Neuron (in vitro differentiated cells): ENCODE measurements around the gene TNFSF13B.
"Not testable (repeated sequence)": the region's sequence is repeated elsewhere in the genome, so short reads cannot be mapped to it uniquely, and the experiment has no call there.

Source experiments
- H2AFZ ChIP-seq: one replicate; pipeline ENCODE4 v1.6.1; 2013; ENCODE audit warnings: low read depth, mild to moderate bottlenecking, inconsistent platforms, low read length, moderate library complexity
- H3K27me3 ChIP-seq: one replicate; pipeline ENCODE4 v1.6.1; 2013; ENCODE audit warnings: low read length; ENCODE audit not compliant: insufficient read depth
- H3K36me3 ChIP-seq: one replicate; pipeline ENCODE4 v1.6.1; 2013; ENCODE audit warnings: low read length; ENCODE audit not compliant: insufficient read depth
- H3K4me1 ChIP-seq: one replicate; pipeline ENCODE4 v1.6.1; 2013; ENCODE audit warnings: low read length; ENCODE audit not compliant: insufficient read depth
- H3K4me3 ChIP-seq: 2 replicates; pipeline ENCODE4 v1.5.1; 2013; ENCODE audit warnings: mild to moderate bottlenecking, low read length, moderate library complexity
- H3K9me3 ChIP-seq: one replicate; pipeline ENCODE4 v1.6.1; 2013; ENCODE audit warnings: low read length

TNFSF13B gene

GRCh38 chr13:108267855-108268254 lies 1.7 kb upstream of the TNFSF13B start:
- not testable (repeated sequence) for H2AFZ ChIP-seq, H3K36me3 ChIP-seq, H3K4me1 ChIP-seq, H3K27me3 ChIP-seq, H3K9me3 ChIP-seq, H3K4me3 ChIP-seq

GRCh38 chr13:108268466-108269112 lies 929 bp upstream of the TNFSF13B start:
- H3K9me3 ChIP-seq, result no peaks in the 10 kb centered on the region
- no peaks in the 10 kb centered on the region for H3K4me1 ChIP-seq
- no peak overlapping the region for H2AFZ ChIP-seq
- no peaks in the 10 kb centered on the region for H3K27me3 ChIP-seq
- no peaks in the 10 kb centered on the region for H3K36me3 ChIP-seq
- no peak overlapping the region for H3K4me3 ChIP-seq

- no peaks in the 10 kb centered on the region for H3K36me3 ChIP-seq
- no peaks in the 10 kb centered on the region for H3K4me1 ChIP-seq
- no peak overlapping the region for H2AFZ ChIP-seq
- no peaks in the 10 kb centered on the region for H3K27me3 ChIP-seq
- H3K9me3 ChIP-seq, result no peaks in the 10 kb centered on the region
- H3K4me3 ChIP-seq, result no peak overlapping the region
Measured at GRCh38 chr13:108270442-108270841, 924 bp downstream of the TNFSF13B start.

GRCh38 chr13:108272333-108272732 lies 2.8 kb downstream of the TNFSF13B start:
- no peaks in the 10 kb centered on the region for H3K4me1 ChIP-seq
- H2AFZ ChIP-seq, result no peak overlapping the region
- no peak overlapping the region for H3K4me3 ChIP-seq
- H3K36me3 ChIP-seq, result no peaks in the 10 kb centered on the region
- H3K9me3 ChIP-seq, result no peaks in the 10 kb centered on the region
- no peaks in the 10 kb centered on the region for H3K27me3 ChIP-seq

GRCh38 chr13:108273429-108274118 lies 4.1 kb downstream of the TNFSF13B start:
- Histone ChIP-seq H2AFZ (no peak overlapping the region), H3K4me3 (no peak overlapping the region), H3K9me3 (no peaks in the 10 kb centered on the region), H3K27me3 (no peaks in the 10 kb centered on the region), H3K36me3 (no peaks in the 10 kb centered on the region), H3K4me1 (no peaks in the 10 kb centered on the region)

GRCh38 chr13:108274718-108275117 lies 5.2 kb downstream of the TNFSF13B start:
- Histone ChIP-seq H3K4me3 (no peak overlapping the region), H2AFZ (no peak overlapping the region), H3K36me3 (no peaks in the 10 kb centered on the region), H3K4me1 (no peaks in the 10 kb centered on the region), H3K9me3 (no peaks in the 10 kb centered on the region), H3K27me3 (no peaks in the 10 kb centered on the region)

GRCh38 chr13:108276060-108276459 lies 6.5 kb downstream of the TNFSF13B start:
- H2AFZ ChIP-seq, result no peak overlapping the region
- no peak overlapping the region for H3K4me3 ChIP-seq
- H3K36me3 ChIP-seq, result no peaks in the 10 kb centered on the region
- H3K27me3 ChIP-seq, result no peaks in the 10 kb centered on the region
- H3K4me1 ChIP-seq, result no peaks in the 10 kb centered on the region
- H3K9me3 ChIP-seq, result no peaks in the 10 kb centered on the region

GRCh38 chr13:108278466-108278865 lies 8.9 kb downstream of the TNFSF13B start:
- Histone ChIP-seq H3K27me3 (no peaks in the 10 kb centered on the region), H3K4me3 (no peak overlapping the region), H3K4me1 (no peaks in the 10 kb centered on the region), H2AFZ (no peak overlapping the region), H3K36me3 (no peaks in the 10 kb centered on the region), H3K9me3 (no peaks in the 10 kb centered on the region)

- Histone ChIP-seq H2AFZ (no peak overlapping the region), H3K36me3 (no peaks in the 10 kb centered on the region), H3K4me1 (no peaks in the 10 kb centered on the region), H3K9me3 (no peaks in the 10 kb centered on the region), H3K4me3 (no peak overlapping the region), H3K27me3 (no peaks in the 10 kb centered on the region)
Measured at GRCh38 chr13:108281901-108282300, 12.4 kb downstream of the TNFSF13B start.

- Histone ChIP-seq H3K9me3 (no peaks in the 10 kb centered on the region), H3K4me3 (no peak overlapping the region), H3K27me3 (no peaks in the 10 kb centered on the region), H3K36me3 (no peaks in the 10 kb centered on the region), H2AFZ (no peak overlapping the region), H3K4me1 (no peaks in the 10 kb centered on the region)
Measured at GRCh38 chr13:108283110-108283509, 13.6 kb downstream of the TNFSF13B start.

- Histone ChIP-seq H3K4me3 (no peak overlapping the region), H3K36me3 (no peaks in the 10 kb centered on the region), H3K27me3 (no peaks in the 10 kb centered on the region), H3K4me1 (no peaks in the 10 kb centered on the region), H3K9me3 (no peaks in the 10 kb centered on the region), H2AFZ (no peak overlapping the region)
Measured at GRCh38 chr13:108288741-108289140, 19.2 kb downstream of the TNFSF13B start.

- no peaks in the 10 kb centered on the region for H3K9me3 ChIP-seq
- H2AFZ ChIP-seq, result no peak overlapping the region
- no peak overlapping the region for H3K4me3 ChIP-seq
- H3K36me3 ChIP-seq, result no peaks in the 10 kb centered on the region
- no peaks in the 10 kb centered on the region for H3K4me1 ChIP-seq
- no peaks in the 10 kb centered on the region for H3K27me3 ChIP-seq
Measured at GRCh38 chr13:108289819-108290218, 20.3 kb downstream of the TNFSF13B start.

GRCh38 chr13:108297114-108297513 lies 27.6 kb downstream of the TNFSF13B start:
- H3K4me1 ChIP-seq, result no peaks in the 10 kb centered on the region
- no peak overlapping the region for H3K4me3 ChIP-seq
- H3K9me3 ChIP-seq, result no peaks in the 10 kb centered on the region

GRCh38 chr13:108302279-108302678 lies 32.8 kb downstream of the TNFSF13B start:
- H2AFZ ChIP-seq, result no peak overlapping the region
- no peaks in the 10 kb centered on the region for H3K4me1 ChIP-seq
- H3K27me3 ChIP-seq, result no peaks in the 10 kb centered on the region
- no peaks in the 10 kb centered on the region for H3K36me3 ChIP-seq
- no peak overlapping the region for H3K4me3 ChIP-seq
- H3K9me3 ChIP-seq, result no peaks in the 10 kb centered on the region

More at GRCh38 chr13:108297114-108297513, 27.6 kb downstream of the TNFSF13B start:
- Histone ChIP-seq H3K36me3 (no peaks in the 10 kb centered on the region), H3K27me3 (no peaks in the 10 kb centered on the region), H2AFZ (no peak overlapping the region)
